ENCODE data around the gene YPEL4.
A peak's percentile ranks its signal among the peaks of the same experiment; 100 is the strongest.

DNA sequence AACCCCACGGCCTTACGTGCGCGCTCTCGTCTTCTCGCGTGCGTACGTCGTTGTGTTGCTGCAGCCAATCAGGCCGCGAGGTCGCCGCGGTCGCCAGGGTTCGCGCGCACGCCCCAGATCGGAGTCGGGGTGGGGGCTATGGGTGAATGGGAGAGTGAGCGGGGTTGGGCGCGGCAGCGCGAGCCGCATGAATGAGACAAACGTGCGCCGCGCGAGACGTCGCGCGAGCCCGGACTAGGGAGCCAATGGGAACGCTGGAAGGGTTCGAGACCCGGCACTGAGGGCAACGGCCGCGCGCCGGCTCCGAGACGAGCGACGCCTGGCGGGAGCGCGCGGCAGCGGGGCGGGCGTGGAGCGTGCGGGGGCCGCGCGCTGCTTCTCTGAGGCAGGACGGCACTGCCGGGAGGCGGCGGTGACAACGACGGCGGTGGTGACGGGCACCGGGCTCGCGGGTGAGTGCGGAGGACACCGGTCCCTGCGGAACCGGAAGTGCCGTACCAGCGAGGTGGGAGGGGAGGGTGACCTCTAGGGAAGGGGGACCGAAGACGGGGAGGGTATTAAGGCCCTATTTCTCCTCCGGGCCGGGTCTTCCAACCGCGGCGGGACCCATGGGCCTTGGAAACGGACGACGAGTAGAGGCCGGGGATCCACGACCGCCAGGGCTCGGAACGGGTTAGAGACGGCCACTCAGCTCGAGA is 18.2 kb upstream of the YPEL4 start, which contains the start of gene ZDHHC5:
- TF ChIP-seq, protein P1, sequence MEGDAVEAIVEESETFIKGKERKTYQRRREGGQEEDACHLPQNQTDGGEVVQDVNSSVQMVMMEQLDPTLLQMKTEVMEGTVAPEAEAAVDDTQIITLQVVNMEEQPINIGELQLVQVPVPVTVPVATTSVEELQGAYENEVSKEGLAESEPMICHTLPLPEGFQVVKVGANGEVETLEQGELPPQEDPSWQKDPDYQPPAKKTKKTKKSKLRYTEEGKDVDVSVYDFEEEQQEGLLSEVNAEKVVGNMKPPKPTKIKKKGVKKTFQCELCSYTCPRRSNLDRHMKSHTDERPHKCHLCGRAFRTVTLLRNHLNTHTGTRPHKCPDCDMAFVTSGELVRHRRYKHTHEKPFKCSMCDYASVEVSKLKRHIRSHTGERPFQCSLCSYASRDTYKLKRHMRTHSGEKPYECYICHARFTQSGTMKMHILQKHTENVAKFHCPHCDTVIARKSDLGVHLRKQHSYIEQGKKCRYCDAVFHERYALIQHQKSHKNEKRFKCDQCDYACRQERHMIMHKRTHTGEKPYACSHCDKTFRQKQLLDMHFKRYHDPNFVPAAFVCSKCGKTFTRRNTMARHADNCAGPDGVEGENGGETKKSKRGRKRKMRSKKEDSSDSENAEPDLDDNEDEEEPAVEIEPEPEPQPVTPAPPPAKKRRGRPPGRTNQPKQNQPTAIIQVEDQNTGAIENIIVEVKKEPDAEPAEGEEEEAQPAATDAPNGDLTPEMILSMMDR (conservative IDR thresholded peaks at IDR 0.05; ENCODE audit: low read length): peak; percentile 41
- no peak for TF ChIP-seq EZH2phosphoT487 (IDR thresholded peaks at IDR 0.05; ENCODE audit: borderline replicate concordance)
